Measurements from ENCODE around the gene CD3D. TPM values are rescaled to one million over a fixed set of nuclear protein-coding genes. Genes with fewer than 3 reads are reported as not detected.
A peak's percentile ranks its signal among the peaks of the same experiment; 100 is the strongest.

Gene CD3D
- total and polyA plus RNA-seq, 2 donors, result 0.69 to 5.6 TPM

DNA sequence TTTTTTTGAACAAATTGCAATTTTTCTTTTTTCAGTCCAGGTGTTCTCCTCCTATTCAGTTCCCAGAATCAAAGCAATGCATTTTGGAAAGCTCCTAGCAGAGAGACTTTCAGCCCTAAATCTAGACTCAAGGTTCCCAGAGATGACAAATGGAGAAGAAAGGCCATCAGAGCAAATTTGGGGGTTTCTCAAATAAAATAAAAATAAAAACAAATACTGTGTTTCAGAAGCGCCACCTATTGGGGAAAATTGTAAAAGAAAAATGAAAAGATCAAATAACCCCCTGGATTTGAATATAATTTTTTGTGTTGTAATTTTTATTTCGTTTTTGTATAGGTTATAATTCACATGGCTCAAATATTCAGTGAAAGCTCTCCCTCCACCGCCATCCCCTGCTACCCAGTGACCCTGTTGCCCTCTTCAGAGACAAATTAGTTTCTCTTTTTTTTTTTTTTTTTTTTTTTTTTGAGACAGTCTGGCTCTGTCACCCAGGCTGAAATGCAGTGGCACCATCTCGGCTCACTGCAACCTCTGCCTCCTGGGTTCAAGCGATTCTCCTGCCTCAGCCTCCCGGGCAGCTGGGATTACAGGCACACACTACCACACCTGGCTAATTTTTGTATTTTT, 10.7 kb upstream of the CD3D start:
- Histone ChIP-seq H3K4me1 (ENCODE audit: insufficient read depth) (no peaks in the 10 kb centered on the region), H3K36me3 (ENCODE audit: insufficient read depth) (no peaks in the 10 kb centered on the region), H3K4me3 (ENCODE audit: low read depth, low read length) (no peak overlapping the region), H3K27ac (ENCODE audit: low read depth) (no peak overlapping the region)
- DNase-seq (ENCODE audit: extremely low spot score), result no peak
- WGBS, result 15% methylated on average over 6 of the region's 6 CpGs

DNA sequence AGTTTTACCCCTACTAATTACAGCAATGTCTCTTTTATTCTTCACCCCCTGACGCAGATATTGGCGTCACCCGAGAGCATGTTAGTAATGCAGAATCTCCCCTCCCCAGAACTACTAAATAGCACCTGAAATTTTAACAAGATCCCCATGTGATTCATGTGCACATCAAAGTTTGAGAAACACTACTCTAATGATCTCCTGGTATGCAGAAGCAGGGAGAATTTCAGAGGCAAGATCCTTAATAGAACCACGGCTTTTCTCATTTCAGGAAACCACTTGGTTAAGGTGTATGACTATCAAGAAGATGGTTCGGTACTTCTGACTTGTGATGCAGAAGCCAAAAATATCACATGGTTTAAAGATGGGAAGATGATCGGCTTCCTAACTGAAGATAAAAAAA, 7.0 kb upstream of the CD3D start:
- DNase-seq (ENCODE audit: extremely low spot score), result no peak
- Histone ChIP-seq H3K4me3 (ENCODE audit: low read depth, low read length) (no peak overlapping the region), H3K36me3 (ENCODE audit: insufficient read depth) (no peaks in the 10 kb centered on the region), H3K4me1 (ENCODE audit: insufficient read depth) (no peaks in the 10 kb centered on the region), H3K27ac (ENCODE audit: low read depth) (no peak overlapping the region)
- WGBS, result 76% methylated on average over 6 of the region's 6 CpGs

DNA sequence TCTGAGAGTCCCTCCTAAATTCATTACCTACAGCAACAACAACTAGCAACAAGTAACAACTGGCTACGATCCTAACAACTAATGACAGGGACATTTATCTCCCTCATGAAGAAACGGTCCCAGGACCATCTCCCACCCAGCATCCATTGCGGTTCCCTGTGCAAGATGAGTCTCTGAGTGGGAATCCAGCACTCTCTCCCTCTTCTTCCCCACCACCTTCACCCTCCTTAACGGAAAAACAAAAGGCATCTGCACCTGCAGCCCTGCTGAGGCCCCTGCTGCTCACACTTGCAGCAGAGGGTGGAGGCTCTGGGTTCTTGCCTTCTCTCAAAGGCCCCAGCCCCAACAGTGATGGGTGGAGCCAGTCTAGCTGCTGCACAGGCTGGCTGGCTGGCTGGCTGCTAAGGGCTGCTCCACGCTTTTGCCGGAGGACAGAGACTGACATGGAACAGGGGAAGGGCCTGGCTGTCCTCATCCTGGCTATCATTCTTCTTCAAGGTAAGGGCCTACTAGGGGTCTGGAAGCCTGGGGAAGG, 1.5 kb upstream of the CD3D start, which contains the start of gene CD3G:
CD3G (plus strand) TSS at position 364 of the 535 bp plus-strand sequence; CDS start at position 444, 80 bp downstream.
- 71% methylated on average over 6 of the region's 6 CpGs for WGBS
- Histone ChIP-seq H3K36me3 (ENCODE audit: insufficient read depth) (no peaks in the 10 kb centered on the region), H3K4me3 (ENCODE audit: low read depth, low read length) (peak within 1 kb of the TSS; percentile 17), H3K4me1 (ENCODE audit: insufficient read depth) (no peaks in the 10 kb centered on the region), H3K27ac (ENCODE audit: low read depth) (no peak within 1 kb of the TSS)
- no peak for DNase-seq (ENCODE audit: extremely low spot score)

DNA sequence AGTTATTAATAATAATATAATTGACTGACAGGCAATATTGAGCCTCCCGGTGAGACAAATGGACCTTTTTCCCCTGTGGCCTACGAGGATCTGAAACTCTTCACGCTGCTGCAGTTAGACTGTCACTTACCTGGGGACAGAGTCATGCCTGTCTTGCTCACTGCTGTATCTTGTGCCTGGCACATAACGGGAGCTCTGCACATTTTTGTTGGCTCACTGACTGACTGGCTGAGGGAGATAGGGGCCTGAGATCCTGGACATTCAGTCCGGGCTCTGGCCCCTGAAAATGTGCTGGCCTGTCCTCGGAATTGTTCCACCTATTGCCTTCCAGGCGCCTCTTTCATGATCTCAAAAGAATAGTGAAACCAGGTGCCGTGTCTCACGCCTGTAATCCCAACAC, 743 bp upstream of the CD3D start:
- no peak for DNase-seq (ENCODE audit: extremely low spot score)
- H3K27ac ChIP-seq (ENCODE audit: low read depth), result no peak overlapping the region
- H3K4me3 ChIP-seq (ENCODE audit: low read depth, low read length), result no peak overlapping the region
- WGBS, result 76% methylated on average over 9 of the region's 9 CpGs
- no peaks in the 10 kb centered on the region for H3K36me3 ChIP-seq (ENCODE audit: insufficient read depth)
- no peaks in the 10 kb centered on the region for H3K4me1 ChIP-seq (ENCODE audit: insufficient read depth)

DNA sequence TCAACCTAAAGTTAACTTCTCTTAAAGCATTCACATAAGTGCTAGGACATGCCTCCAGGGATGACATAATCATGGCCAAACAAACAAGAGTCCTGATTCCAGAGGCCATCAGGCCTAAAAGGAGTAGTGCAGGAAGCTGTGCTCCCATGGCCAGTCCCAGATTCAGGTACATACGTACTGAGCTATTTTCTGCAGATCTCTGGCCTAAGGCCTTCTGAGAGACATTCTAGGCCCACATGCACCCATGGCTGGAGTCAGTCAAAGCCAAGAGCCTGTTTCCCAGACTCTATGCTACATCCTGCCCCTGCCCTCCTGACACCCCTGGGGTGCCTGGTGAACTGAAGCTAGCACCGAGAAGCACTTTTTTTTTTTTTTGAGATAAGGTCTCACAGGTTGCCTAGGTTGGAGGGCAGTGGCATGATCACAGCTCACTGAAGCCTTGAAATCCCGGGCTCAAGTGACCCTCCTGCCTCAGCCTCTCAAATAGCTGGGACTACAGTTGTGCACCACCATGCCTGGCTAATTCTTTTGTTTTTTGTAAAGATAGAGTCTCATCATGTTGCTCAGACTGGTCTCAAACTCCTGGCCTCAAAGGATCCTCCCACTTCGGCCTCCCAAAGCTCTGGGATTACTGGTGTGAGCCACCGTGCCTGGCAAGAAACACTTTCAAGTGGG, 553 bp downstream of the CD3D start:
- no peak overlapping the region for H3K27ac ChIP-seq (ENCODE audit: low read depth)
- no peaks in the 10 kb centered on the region for H3K4me1 ChIP-seq (ENCODE audit: insufficient read depth)
- no peak for DNase-seq (ENCODE audit: extremely low spot score)
- no peaks in the 10 kb centered on the region for H3K36me3 ChIP-seq (ENCODE audit: insufficient read depth)
- H3K4me3 ChIP-seq (ENCODE audit: low read depth, low read length), result no peak overlapping the region
- WGBS, result 65% methylated on average over 5 of the region's 5 CpGs

DNA sequence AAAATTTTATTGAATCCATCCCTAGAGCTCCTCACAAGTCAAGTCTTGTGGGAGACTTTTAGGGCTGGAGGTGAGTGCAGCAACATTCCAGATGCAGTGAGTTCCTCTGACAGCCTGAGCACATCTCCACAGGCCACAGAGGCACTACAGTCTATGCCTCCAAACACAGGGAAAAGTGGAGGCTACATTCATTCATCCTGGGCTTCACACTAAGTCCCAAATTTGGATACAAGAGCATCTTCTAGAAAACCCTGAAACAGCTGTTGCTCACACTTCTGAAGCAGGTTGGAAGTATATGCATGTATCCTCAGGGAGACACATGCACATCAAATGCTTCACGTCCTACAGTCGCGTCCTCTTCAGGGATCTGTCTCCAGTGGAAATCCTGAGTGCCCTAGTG, 1.2 kb downstream of the CD3D start:
- Histone ChIP-seq H3K36me3 (ENCODE audit: insufficient read depth) (no peaks in the 10 kb centered on the region), H3K27ac (ENCODE audit: low read depth) (no peak overlapping the region), H3K4me3 (ENCODE audit: low read depth, low read length) (no peak overlapping the region), H3K4me1 (ENCODE audit: insufficient read depth) (no peaks in the 10 kb centered on the region)
- 93% methylated on average over 3 of the region's 3 CpGs for WGBS
- no peak for DNase-seq (ENCODE audit: extremely low spot score)

DNA sequence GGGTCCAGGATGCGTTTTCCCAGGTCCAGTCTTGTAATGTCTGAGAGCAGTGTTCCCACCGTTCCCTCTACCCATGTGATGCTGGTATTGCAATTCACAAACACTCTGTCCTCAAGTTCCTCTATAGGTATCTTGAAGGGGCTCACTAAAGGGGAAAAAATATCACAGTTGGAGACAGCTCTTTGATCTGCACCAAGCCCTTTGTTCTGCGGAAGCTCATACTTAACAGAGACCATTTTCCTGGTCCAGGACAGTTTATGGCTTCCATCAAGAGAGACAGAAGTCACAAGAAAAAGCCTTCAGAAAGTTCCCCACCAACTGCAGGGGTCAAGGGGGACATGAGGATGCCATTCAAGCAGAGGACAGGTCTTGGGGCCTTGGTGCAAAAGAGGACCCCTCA, 2.1 kb downstream of the CD3D start:
- Histone ChIP-seq H3K4me3 (ENCODE audit: low read depth, low read length) (no peak overlapping the region), H3K36me3 (ENCODE audit: insufficient read depth) (no peaks in the 10 kb centered on the region), H3K4me1 (ENCODE audit: insufficient read depth) (no peaks in the 10 kb centered on the region), H3K27ac (ENCODE audit: low read depth) (no peak overlapping the region)
- 83% methylated on average over 3 of the region's 3 CpGs for WGBS
- DNase-seq (ENCODE audit: extremely low spot score), result no peak

DNA sequence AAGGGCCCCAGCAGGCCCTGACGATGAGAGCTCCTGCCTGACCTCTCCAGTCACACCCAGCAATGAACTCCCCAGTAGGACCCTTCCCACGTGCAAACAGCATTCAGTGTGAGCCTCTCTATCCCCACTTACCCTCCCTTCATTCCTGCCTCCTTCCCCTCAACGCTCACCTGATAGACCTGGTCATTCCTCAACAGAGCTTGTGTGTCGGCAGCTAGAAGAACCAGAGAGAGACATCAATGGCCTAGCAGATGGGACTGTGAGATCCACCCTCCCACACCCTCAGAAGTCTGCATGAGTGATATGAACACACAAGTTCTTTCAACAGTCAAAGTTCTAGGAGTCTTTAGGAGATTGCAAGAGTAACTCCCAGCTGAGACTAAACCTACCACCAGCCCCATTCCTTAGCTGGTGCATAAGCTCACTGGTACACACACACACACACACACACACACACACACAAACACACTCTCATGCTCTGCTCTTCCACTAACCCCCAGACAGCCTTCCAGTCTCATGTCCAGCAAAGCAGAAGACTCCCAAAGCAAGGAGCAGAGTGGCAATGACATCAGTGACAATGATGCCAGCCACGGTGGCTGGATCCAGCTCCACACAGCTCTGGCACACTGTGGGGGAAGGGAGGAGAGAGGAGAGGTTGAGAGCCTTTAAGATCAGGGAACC, 3.1 kb downstream of the CD3D start:
- no peaks in the 10 kb centered on the region for H3K36me3 ChIP-seq (ENCODE audit: insufficient read depth)
- no peak for DNase-seq (ENCODE audit: extremely low spot score)
- H3K27ac ChIP-seq (ENCODE audit: low read depth), result peak overlapping the region; percentile 28
- 74% methylated on average over 5 of the region's 5 CpGs for WGBS
- H3K4me1 ChIP-seq (ENCODE audit: insufficient read depth), result no peaks in the 10 kb centered on the region
- H3K4me3 ChIP-seq (ENCODE audit: low read depth, low read length), result no peak overlapping the region

DNA sequence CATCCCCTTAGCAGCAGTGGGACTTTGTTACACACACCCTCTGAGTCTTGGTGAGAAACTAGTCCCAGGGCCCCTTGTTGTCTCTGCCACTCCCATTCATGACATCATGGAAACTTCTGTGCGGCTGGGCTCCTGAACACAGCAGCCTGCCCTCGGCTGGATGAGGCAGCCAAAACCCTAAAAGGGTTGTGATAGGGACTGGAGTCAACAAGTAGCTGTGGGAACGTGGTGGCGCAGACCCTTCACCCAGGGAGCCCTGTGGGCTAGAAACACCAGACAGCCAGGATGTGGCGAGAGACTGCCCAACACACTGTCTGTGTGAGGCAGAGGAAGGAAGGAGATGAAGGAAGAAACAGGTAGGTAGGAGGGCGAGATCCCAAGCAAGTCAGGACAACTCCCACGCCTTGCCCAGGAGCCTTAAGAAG, 3.9 kb downstream of the CD3D start:
- no peak overlapping the region for H3K4me3 ChIP-seq (ENCODE audit: low read depth, low read length)
- no peaks in the 10 kb centered on the region for H3K4me1 ChIP-seq (ENCODE audit: insufficient read depth)
- WGBS, result 51% methylated on average over 7 of the region's 7 CpGs
- no peak for DNase-seq (ENCODE audit: extremely low spot score)
- H3K36me3 ChIP-seq (ENCODE audit: insufficient read depth), result no peaks in the 10 kb centered on the region
- peak overlapping the region; percentile 28 for H3K27ac ChIP-seq (ENCODE audit: low read depth)

DNA sequence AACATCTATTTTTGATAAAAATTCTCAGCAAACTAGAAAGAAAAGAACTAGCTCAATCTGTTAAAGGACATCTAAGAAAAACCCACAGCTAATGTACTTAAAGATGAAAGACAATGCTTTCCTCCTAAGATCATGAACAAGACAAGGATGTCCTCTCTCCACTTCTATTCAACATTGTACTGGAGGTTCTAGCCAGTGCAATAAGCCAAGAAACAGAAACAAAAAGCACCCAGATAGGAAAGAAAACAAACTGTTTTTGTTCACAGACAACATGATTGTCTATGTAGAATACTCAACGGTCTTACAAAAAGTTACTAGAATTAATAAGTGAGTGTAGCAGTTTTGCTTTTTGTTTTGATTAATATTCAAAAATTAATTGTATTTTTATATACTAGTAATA, 7.8 kb downstream of the CD3D start:
- no peak for DNase-seq (ENCODE audit: extremely low spot score)
- Histone ChIP-seq H3K27ac (ENCODE audit: low read depth) (no peak overlapping the region), H3K4me1 (ENCODE audit: insufficient read depth) (no peaks in the 10 kb centered on the region), H3K4me3 (ENCODE audit: low read depth, low read length) (no peak overlapping the region), H3K36me3 (ENCODE audit: insufficient read depth) (no peaks in the 10 kb centered on the region)
- 86% methylated on average over 1 of the region's 1 CpG for WGBS

DNA sequence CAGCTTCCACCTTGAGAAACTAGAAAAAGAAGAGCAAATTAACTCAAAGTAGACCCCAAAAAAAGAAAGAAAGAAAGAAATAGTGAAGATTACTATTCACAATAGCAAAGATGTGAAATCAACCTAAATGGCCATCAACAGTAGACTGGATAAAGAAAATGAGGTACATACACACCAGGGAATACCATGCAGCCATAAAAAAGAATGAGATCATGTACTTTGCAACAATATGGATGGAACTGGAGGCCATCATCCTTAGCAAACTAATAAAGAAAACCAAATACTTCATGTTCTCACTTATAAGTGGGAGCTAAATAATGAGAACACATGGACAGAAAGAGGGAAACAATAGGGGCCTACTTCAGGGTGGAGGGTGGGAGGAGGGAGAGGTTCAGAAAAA, 13.8 kb downstream of the CD3D start:
- Histone ChIP-seq H3K36me3 (ENCODE audit: insufficient read depth) (no peaks in the 10 kb centered on the region), H3K27ac (ENCODE audit: low read depth) (no peak overlapping the region), H3K4me1 (ENCODE audit: insufficient read depth) (no peaks in the 10 kb centered on the region), H3K4me3 (ENCODE audit: low read depth, low read length) (no peak overlapping the region)
- no peak for DNase-seq (ENCODE audit: extremely low spot score)

DNA sequence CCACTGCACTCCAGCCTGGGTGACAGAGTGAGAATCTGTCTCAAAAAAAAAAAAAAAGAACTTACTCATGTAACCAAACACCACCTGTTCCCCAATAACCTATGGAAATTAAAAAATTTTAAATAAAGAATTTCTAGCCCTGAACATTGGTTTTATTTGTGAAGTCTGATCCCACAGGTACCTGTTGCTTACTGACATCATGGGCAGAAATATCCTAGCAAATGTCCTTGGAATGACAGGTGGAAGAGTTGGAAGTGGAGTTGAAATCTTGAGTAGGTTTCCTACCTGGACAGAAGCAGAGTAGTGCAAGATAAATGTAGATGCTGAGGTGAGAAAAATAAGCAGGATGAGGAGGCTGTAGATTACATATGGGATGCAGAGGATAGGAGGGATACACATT, 17.2 kb downstream of the CD3D start:
- H3K4me1 ChIP-seq (ENCODE audit: insufficient read depth), result no peaks in the 10 kb centered on the region

DNA sequence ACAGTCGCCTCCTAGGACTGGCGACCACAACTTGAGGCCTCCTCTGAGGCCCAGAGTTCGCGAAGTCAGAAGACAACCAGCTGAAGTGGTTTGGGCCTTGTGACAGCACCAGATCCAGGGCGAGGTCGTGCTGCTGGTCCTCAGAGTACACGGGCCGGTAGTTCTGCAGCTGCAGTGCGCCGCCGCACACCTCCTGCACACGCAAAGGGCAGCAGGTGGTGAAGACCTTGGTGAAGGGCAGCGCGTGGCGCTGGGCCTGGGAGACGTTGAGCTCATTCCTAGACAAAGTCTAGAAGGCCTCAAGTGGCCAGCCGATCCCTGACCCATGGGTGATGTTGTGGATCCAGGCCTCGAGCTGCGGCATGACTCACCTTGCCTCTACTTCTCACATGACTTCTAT, 19.8 kb downstream of the CD3D start:
- no peak for DNase-seq (ENCODE audit: extremely low spot score)
- no peaks in the 10 kb centered on the region for H3K4me1 ChIP-seq (ENCODE audit: insufficient read depth)
- H3K27ac ChIP-seq (ENCODE audit: low read depth), result no peak overlapping the region
- H3K4me3 ChIP-seq (ENCODE audit: low read depth, low read length), result no peak overlapping the region
- 96% methylated on average over 19 of the region's 19 CpGs for WGBS
- no peaks in the 10 kb centered on the region for H3K36me3 ChIP-seq (ENCODE audit: insufficient read depth)

More for the DNA sequence above, 17.2 kb downstream of the CD3D start:
- no peak overlapping the region for H3K27ac ChIP-seq (ENCODE audit: low read depth)
- H3K36me3 ChIP-seq (ENCODE audit: insufficient read depth), result no peaks in the 10 kb centered on the region
- H3K4me3 ChIP-seq (ENCODE audit: low read depth, low read length), result no peak overlapping the region
- no peak for DNase-seq (ENCODE audit: extremely low spot score)
